ENCODE measurements around the gene ARL14EP.

- TF ChIP-seq TOX (CRISPR knock-in tag; IDR thresholded peaks at IDR 0.05; ENCODE audit: borderline replicate concordance) (no peak), RARB (CRISPR knock-in tag; IDR thresholded peaks at IDR 0.05) (no peak), CSDC2 (CRISPR knock-in tag; IDR thresholded peaks at IDR 0.05) (no peak), CSRNP3 (CRISPR knock-in tag; IDR thresholded peaks at IDR 0.05) (no peak)
Observed at GRCh38 chr11:30358536-30358935, 35.6 kb downstream of the ARL14EP start.
